Measurements from ENCODE around the gene SEPTIN3. TPM values are rescaled to one million over a fixed set of nuclear protein-coding genes. Genes with fewer than 3 reads are reported as not detected.

SEPTIN3 gene
- total and polyA plus RNA-seq, 9 of the 15 experiments (the other 6 are each of a cell fraction or from before 2014, with no cell fraction given) = 0.06 TPM; not detected in 8

DNA sequence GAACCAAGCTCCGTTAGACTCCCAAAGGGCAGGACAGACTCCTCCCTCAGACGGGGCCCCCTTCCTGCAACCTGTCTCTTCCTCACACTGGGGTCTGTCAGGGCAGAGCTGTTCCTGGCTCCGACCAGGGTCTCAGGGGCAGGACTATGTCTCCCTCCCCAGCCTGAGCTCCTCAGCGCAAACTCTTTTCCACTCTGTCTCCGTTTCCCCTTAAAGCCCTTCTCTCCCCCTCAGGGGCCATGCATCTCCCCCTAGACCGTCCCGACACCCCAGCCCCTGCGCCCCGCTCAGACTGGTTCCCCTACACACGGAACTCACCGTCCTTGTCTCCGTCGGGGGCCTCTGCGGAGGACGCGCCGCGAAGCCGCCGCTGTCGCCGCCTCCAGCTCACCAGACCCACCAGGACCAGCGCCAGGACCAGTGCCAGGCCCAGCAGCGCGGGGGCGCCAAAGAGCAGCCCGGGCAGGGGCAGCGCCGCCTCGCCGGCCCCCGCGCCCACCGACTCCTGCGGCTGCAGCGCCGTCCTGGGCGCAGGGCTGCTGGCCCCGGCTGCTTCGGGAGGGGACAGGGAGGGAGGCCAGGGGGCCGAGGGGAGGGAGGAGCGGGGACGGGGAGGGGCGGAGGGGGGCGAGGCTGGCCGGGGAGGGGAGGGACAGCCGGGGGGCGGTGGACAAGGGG lies 43.3 kb upstream of the SEPTIN3 start (continued):
- TF ChIP-seq, protein P1, sequence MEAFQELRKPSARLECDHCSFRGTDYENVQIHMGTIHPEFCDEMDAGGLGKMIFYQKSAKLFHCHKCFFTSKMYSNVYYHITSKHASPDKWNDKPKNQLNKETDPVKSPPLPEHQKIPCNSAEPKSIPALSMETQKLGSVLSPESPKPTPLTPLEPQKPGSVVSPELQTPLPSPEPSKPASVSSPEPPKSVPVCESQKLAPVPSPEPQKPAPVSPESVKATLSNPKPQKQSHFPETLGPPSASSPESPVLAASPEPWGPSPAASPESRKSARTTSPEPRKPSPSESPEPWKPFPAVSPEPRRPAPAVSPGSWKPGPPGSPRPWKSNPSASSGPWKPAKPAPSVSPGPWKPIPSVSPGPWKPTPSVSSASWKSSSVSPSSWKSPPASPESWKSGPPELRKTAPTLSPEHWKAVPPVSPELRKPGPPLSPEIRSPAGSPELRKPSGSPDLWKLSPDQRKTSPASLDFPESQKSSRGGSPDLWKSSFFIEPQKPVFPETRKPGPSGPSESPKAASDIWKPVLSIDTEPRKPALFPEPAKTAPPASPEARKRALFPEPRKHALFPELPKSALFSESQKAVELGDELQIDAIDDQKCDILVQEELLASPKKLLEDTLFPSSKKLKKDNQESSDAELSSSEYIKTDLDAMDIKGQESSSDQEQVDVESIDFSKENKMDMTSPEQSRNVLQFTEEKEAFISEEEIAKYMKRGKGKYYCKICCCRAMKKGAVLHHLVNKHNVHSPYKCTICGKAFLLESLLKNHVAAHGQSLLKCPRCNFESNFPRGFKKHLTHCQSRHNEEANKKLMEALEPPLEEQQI (IDR thresholded peaks at IDR 0.05) = no peak
- no peak for TF ChIP-seq ZNF354B (CRISPR knock-in tag; IDR thresholded peaks at IDR 0.05)
- TF ChIP-seq NBN (IDR thresholded peaks at IDR 0.05; ENCODE audit: low read depth) = no peak
- TF ChIP-seq PCBP1 (IDR thresholded peaks at IDR 0.05; ENCODE audit: low read depth, low read length, poor library complexity, severe bottlenecking) = peak; percentile 47
- TF ChIP-seq MAZ (CRISPR knock-in tag; conservative IDR thresholded peaks at IDR 0.05 in 1 of 2, IDR thresholded peaks at IDR 0.05 in 1 of 2) = peak in 1 of 2 experiments; percentile 33; a peak in 1 of 4 replicates
- no peak for TF ChIP-seq HDAC3 (IDR thresholded peaks at IDR 0.05; ENCODE audit: borderline replicate concordance, partially characterized antibody)
- no peak for TF ChIP-seq PTBP1 (IDR thresholded peaks at IDR 0.05; ENCODE audit: low read depth, low read length)
- TF ChIP-seq NR2C1 (IDR thresholded peaks at IDR 0.05) = no peak
- no peak for TF ChIP-seq NR2C1 (tag; IDR thresholded peaks at IDR 0.05)
- TF ChIP-seq, protein P2, sequence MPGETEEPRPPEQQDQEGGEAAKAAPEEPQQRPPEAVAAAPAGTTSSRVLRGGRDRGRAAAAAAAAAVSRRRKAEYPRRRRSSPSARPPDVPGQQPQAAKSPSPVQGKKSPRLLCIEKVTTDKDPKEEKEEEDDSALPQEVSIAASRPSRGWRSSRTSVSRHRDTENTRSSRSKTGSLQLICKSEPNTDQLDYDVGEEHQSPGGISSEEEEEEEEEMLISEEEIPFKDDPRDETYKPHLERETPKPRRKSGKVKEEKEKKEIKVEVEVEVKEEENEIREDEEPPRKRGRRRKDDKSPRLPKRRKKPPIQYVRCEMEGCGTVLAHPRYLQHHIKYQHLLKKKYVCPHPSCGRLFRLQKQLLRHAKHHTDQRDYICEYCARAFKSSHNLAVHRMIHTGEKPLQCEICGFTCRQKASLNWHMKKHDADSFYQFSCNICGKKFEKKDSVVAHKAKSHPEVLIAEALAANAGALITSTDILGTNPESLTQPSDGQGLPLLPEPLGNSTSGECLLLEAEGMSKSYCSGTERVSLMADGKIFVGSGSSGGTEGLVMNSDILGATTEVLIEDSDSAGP (CRISPR knock-in tag; IDR thresholded peaks at IDR 0.05) = no peak
- TF ChIP-seq KDM4B (IDR thresholded peaks at IDR 0.05; ENCODE audit: borderline replicate concordance in 2 of 2, low read depth in 1 of 2) = no peak
- TF ChIP-seq, protein P3, sequence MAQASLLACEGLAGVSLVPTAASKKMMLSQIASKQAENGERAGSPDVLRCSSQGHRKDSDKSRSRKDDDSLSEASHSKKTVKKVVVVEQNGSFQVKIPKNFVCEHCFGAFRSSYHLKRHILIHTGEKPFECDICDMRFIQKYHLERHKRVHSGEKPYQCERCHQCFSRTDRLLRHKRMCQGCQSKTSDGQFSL (CRISPR knock-in tag; IDR thresholded peaks at IDR 0.05) = no peak
- TF ChIP-seq, protein P3 (tag; IDR thresholded peaks at IDR 0.05) = no peak
- no peak for TF ChIP-seq WHSC1 (IDR thresholded peaks at IDR 0.05; ENCODE audit: low read length)
- TF ChIP-seq TRIM28 (IDR thresholded peaks at IDR 0.05) = no peak
- TF ChIP-seq, protein P4, sequence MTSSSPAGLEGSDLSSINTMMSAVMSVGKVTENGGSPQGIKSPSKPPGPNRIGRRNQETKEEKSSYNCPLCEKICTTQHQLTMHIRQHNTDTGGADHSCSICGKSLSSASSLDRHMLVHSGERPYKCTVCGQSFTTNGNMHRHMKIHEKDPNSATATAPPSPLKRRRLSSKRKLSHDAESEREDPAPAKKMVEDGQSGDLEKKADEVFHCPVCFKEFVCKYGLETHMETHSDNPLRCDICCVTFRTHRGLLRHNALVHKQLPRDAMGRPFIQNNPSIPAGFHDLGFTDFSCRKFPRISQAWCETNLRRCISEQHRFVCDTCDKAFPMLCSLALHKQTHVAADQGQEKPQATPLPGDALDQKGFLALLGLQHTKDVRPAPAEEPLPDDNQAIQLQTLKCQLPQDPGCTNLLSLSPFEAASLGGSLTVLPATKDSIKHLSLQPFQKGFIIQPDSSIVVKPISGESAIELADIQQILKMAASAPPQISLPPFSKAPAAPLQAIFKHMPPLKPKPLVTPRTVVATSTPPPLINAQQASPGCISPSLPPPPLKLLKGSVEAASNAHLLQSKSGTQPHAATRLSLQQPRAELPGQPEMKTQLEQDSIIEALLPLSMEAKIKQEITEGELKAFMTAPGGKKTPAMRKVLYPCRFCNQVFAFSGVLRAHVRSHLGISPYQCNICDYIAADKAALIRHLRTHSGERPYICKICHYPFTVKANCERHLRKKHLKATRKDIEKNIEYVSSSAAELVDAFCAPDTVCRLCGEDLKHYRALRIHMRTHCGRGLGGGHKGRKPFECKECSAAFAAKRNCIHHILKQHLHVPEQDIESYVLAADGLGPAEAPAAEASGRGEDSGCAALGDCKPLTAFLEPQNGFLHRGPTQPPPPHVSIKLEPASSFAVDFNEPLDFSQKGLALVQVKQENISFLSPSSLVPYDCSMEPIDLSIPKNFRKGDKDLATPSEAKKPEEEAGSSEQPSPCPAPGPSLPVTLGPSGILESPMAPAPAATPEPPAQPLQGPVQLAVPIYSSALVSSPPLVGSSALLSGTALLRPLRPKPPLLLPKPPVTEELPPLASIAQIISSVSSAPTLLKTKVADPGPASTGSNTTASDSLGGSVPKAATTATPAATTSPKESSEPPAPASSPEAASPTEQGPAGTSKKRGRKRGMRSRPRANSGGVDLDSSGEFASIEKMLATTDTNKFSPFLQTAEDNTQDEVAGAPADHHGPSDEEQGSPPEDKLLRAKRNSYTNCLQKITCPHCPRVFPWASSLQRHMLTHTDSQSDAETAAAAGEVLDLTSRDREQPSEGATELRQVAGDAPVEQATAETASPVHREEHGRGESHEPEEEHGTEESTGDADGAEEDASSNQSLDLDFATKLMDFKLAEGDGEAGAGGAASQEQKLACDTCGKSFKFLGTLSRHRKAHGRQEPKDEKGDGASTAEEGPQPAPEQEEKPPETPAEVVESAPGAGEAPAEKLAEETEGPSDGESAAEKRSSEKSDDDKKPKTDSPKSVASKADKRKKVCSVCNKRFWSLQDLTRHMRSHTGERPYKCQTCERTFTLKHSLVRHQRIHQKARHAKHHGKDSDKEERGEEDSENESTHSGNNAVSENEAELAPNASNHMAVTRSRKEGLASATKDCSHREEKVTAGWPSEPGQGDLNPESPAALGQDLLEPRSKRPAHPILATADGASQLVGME (CRISPR knock-in tag; IDR thresholded peaks at IDR 0.05) = no peak
- TF ChIP-seq ARNT (IDR thresholded peaks at IDR 0.05) = no peak
- TF ChIP-seq CBFB (CRISPR knock-in tag; IDR thresholded peaks at IDR 0.05) = no peak
